Coronary artery (tissue), 2 donors: ENCODE data around the gene NPNT.

Experiments
- DNase-seq: peaks from one replicate; pipeline ENCODE4 v3.0.0-alpha.2; 2017; ENCODE audit warnings: low spot score
- H3K27ac ChIP-seq, 2 donors: fragments of 200-600 bp; sonication (generic); one replicate each; pipeline ENCODE4 v1.5.1; 2016 to 2019
- H3K4me3 ChIP-seq: fragments of 200-600 bp; sonication (generic); 2 replicates; pipeline ENCODE4 v1.5.1; 2016; ENCODE audit warnings: mild to moderate bottlenecking, moderate library complexity
- TF ChIP-seq, protein P1 (sequence below): fragments of 200-600 bp; sonication (generic); IDR thresholded peaks from one replicate; pipeline ENCODE4 v1.5.1; 2019; ENCODE audit warnings: antibody characterized with exemption

Gene NPNT

DNA sequence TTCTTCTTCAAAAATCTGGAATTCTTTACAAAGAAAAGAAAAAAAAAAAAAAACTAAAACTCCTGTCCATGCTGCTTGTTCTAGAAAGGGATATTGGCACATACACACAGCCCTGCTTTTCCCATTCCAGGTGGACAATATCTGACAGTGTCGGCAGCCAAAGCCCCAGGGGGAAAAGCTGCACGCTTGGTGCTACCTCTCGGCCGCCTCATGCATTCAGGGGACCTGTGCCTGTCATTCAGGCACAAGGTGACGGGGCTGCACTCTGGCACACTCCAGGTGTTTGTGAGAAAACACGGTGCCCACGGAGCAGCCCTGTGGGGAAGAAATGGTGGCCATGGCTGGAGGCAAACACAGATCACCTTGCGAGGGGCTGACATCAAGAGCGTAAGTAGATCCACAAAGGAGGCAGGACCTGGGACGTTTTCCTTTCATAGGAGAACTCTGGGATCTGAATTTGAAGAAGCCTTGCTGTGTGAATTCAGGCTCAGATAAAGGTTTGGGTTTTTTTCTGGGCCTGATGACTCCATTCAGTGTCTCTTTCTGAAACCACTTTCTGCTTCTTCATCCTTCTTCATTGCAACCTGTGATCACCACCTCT, 71.9 kb downstream of the NPNT start:
- TF ChIP-seq, protein P1, sequence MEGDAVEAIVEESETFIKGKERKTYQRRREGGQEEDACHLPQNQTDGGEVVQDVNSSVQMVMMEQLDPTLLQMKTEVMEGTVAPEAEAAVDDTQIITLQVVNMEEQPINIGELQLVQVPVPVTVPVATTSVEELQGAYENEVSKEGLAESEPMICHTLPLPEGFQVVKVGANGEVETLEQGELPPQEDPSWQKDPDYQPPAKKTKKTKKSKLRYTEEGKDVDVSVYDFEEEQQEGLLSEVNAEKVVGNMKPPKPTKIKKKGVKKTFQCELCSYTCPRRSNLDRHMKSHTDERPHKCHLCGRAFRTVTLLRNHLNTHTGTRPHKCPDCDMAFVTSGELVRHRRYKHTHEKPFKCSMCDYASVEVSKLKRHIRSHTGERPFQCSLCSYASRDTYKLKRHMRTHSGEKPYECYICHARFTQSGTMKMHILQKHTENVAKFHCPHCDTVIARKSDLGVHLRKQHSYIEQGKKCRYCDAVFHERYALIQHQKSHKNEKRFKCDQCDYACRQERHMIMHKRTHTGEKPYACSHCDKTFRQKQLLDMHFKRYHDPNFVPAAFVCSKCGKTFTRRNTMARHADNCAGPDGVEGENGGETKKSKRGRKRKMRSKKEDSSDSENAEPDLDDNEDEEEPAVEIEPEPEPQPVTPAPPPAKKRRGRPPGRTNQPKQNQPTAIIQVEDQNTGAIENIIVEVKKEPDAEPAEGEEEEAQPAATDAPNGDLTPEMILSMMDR, result no peak
- DNase-seq, result no peak
- H3K27ac ChIP-seq, result peak overlapping the region in 1 of 2 donors; percentile 18

DNA sequence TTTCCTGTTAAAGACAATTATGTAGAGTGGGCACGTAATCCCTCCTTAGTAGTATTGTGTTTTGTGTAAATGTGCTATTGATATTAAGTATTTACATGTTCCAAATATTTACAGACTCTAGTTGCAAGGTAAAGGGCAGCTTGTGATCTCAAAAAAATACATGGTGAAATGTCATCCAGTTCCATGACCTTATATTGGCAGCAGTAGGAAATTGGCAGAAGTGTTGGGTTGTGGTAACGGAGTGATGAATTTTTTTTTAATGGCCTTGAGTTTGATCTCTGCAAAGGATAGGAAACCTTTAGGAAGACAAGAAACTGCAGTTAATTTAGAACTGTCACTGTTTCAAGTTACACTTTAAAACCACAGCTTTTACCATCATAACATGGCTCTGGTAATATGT, 74.3 kb downstream of the NPNT start:
- Histone ChIP-seq H3K4me3 (no peak overlapping the region), H3K27ac (no peak overlapping the region)
- TF ChIP-seq, protein P1, result no peak
- no peak for DNase-seq

More for the DNA sequence above, 71.9 kb downstream of the NPNT start:
- H3K4me3 ChIP-seq, result no peak overlapping the region

DNA sequence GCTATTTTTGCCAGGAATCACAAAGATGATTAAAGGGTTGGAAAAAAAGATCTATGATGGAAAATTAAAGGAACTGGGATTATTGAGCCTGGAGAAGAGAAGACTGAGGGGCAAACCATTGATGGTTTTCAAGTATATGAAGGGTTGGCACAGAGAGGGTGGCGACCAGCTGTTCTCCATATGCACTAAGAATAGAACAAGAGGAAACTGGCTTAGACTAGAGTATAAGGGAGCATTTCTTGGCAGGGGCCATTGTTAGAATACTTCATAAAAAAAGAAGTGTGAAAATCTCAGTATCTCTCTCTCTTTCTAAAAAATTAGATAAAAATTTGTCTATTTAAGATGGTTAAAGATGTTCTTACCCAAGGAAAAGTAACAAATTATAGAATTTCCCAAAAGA, 75.1 kb downstream of the NPNT start:
- no peak overlapping the region for H3K27ac ChIP-seq
- no peak overlapping the region for H3K4me3 ChIP-seq
- TF ChIP-seq, protein P1, result no peak
- DNase-seq, result no peak

DNA sequence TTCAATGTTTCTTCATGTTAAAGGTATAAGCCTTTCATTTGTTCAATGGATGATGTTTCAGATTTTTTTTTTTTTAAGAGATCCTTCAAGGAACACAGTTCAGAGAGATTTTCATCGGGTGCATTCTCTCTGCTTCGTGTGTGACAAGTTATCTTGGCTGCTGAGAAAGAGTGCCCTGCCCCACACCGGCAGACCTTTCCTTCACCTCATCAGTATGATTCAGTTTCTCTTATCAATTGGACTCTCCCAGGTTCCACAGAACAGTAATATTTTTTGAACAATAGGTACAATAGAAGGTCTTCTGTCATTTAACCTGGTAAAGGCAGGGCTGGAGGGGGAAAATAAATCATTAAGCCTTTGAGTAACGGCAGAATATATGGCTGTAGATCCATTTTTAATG, 75.8 kb downstream of the NPNT start:
- no peak overlapping the region for H3K27ac ChIP-seq
- no peak overlapping the region for H3K4me3 ChIP-seq
- TF ChIP-seq, protein P1, result no peak
- DNase-seq, result no peak

DNA sequence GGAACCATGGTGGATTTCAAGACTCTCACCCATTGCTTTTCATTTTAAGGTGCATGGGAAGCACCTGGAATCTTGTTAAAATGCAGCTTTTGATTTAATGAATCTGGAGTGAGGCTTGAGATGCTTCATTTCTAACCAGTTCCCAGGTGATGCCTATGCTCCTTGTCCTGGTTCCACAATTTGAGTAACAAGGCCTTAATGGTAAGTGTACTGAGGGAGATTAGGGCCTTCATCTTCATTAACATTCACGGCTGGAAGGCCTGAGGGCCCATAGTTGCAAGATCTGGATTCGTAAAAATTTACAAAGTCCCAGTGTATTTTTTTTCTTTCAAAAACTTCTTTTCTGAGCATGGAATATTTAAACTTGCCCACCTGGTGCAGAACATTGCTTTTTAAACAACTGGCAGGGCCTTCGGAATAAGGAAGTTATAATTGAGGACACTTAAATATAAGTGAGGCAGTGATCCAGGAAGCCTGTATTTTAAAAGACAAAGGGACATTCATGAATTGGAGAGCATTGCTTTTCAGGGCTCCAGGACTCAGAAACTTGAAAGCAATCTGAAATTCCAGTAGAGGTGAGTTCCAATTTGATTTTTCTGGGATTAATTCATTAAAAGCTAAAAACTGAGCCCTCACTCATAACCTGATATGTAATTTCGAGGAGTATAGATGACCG, 77.8 kb downstream of the NPNT start:
- Histone ChIP-seq H3K27ac (no peak overlapping the region), H3K4me3 (no peak overlapping the region)
- TF ChIP-seq, protein P1, result no peak
- DNase-seq, result no peak

DNA sequence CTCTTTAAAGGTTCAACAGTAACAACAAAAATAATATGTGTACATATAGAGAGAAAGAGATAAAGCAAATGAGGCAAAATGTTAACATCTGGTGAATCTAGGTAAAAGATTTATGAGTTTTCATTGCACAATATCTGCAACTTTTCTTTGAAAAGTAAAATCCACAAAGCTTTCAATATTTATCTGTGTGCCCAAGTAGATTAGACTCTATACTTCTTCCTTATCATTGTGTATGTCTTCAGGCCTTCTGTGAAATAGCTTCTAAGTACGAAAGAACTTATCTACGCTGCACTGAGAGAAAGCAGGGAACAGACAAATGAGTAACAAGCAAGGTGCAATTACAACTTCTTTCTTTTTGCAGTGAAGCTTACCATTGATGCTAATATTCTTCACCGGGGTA, 81.6 kb downstream of the NPNT start:
- Histone ChIP-seq H3K4me3 (no peak overlapping the region), H3K27ac (no peak overlapping the region)
- TF ChIP-seq, protein P1, result no peak
- DNase-seq, result no peak

DNA sequence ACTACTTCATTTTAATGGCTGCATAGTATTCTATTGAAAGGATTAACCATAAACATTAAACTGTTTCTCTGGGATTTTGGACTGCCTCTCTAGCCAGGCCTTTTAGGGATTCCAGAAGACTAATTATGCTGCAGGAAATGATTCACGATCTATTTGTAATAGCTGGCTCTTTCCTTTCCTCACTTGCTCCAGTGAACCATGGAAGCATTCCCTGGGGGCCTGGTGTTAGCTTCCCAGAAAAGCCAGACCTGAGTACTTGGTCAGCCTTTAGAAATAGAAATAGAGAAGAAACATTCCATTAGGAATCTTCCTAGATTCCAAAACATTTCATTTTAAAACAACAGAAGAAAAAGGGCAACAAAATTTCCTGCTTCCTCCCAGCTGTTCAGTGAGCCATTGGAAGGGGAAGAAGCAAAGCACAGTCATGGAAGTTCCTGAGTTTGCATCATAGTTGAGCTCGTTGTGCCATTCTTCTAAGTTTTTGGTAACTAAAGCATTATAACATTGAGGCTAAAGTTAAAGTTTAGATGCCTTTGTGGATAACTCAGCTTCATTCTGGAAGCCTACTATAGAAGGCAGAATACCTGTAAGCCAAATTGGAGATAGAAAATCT, 83.5 kb downstream of the NPNT start:
- TF ChIP-seq, protein P1, result no peak
- H3K27ac ChIP-seq, result peak overlapping the region; percentile 49 to 64
- no peak for DNase-seq

More for the DNA sequence above, 83.5 kb downstream of the NPNT start:
- no peak overlapping the region for H3K4me3 ChIP-seq
